GM12878 (cell line): ENCODE results near the gene PRMT7. TPM values are rescaled to one million over a fixed set of nuclear protein-coding genes. Genes with fewer than 3 reads are reported as not detected.

ENCODE experiments used
- ATAC-seq: fragments of 200-7000 bp; cut with Tn5 transposase; 3 replicates; pipeline ENCODE4 v1.9.1; 2020; ENCODE audit warnings: mild to moderate bottlenecking, moderate library complexity
- BruUV-seq: library from RNA; stranded (reverse); fragments of 400-500 nt; replicated peaks from 2 replicates; lab custom pipeline; 2021; lab: Mats Ljungman, UMichigan
- CTCF ChIA-PET: fragments of 300-600 bp; sonication (Branson Sonifier 250); formaldehyde crosslinking; extraction: SDS; loops from one replicate; lab custom pipeline; 2021; ENCODE audit warnings: inconsistent platforms; lab: Yijun Ruan, JAX
- POLR2A ChIA-PET: fragments of 350-600 bp; formaldehyde crosslinking; extraction: SDS; loops from one replicate; lab custom pipeline; 2021; ENCODE audit warnings: inconsistent platforms; lab: Charles Lee
- RAD21 ChIA-PET: fragments of 300-600 bp; sonication (Branson Sonifier 250); formaldehyde crosslinking; loops from one replicate; lab custom pipeline; 2023; ENCODE audit warnings: antibody characterized with exemption; ENCODE audit not compliant: unreplicated experiment; lab: Charles Lee
- SMC1A ChIA-PET: fragments of 300-600 bp; sonication (Branson Sonifier 250); formaldehyde crosslinking; loops from one replicate; lab custom pipeline; 2023; ENCODE audit not compliant: unreplicated experiment, uncharacterized antibody; lab: Charles Lee
- DNase-seq: peaks from one replicate; pipeline ENCODE4 v3.0.0-alpha.2; 2011; ENCODE audit warnings: low read depth, low spot score
- FAIRE-seq: peaks from 3 replicates; lab custom pipeline; 2011; peaks lifted over from hg19 to GRCh38; lab: Jason Lieb, UNC
- H2AFZ ChIP-seq: 2 replicates; pipeline ENCODE4 v1.6.0; 2011; ENCODE audit warnings: low read depth, low read length, control low read depth; ENCODE audit not compliant: control insufficient read depth
- H3K27ac ChIP-seq: 2 replicates; pipeline ENCODE4 v1.5.1; 2011; ENCODE audit warnings: control low read depth; ENCODE audit not compliant: control insufficient read depth, insufficient read depth
- H3K27me3 ChIP-seq, 2 experiments: replicated peaks in 1 of 2; 2 replicates each; pipeline versions ENCODE4 v1.6.0 to v1.6.1; 2011; ENCODE audit warnings: low read length in 1 of 2; ENCODE audit not compliant: control insufficient read depth in 2 of 2, insufficient read depth in 2 of 2
- H3K36me3 ChIP-seq, 2 experiments: 2 replicates each; pipeline ENCODE4 v1.5.1; 2011; ENCODE audit warnings: low read length in 1 of 2; ENCODE audit not compliant: control insufficient read depth in 2 of 2, insufficient read depth in 2 of 2
- H3K4me1 ChIP-seq: 2 replicates; pipeline ENCODE4 v1.6.1; 2011; ENCODE audit warnings: mild to moderate bottlenecking, low read length, moderate library complexity, mixed read lengths; ENCODE audit not compliant: control insufficient read depth, insufficient read depth
- H3K4me2 ChIP-seq: 2 replicates; pipeline ENCODE4 v1.6.0; 2011; ENCODE audit warnings: control low read depth; ENCODE audit not compliant: control insufficient read depth, insufficient read depth
- H3K4me3 ChIP-seq: fragments of 200-600 bp; sonication (generic); 2 replicates; pipeline ENCODE4 v1.5.1; 2016
- H3K79me2 ChIP-seq: 2 replicates; pipeline ENCODE4 v1.6.0; 2011; ENCODE audit warnings: low read length; ENCODE audit not compliant: control insufficient read depth, insufficient read depth
- H3K9ac ChIP-seq: 2 replicates; pipeline ENCODE4 v1.8.0; 2011; ENCODE audit warnings: low read length, control low read depth, mixed read lengths; ENCODE audit not compliant: control insufficient read depth, insufficient read depth
- H3K9me3 ChIP-seq: replicated peaks from 3 replicates; pipeline ENCODE4 v1.5.1; 2011; ENCODE audit warnings: mild to moderate bottlenecking, low read length; ENCODE audit not compliant: control insufficient read depth, insufficient read depth
- H4K20me1 ChIP-seq: 2 replicates; pipeline ENCODE4 v1.6.0; 2011; ENCODE audit not compliant: control insufficient read depth, insufficient read depth
- BCL11A ChIP-seq: IDR thresholded peaks from 2 replicates; pipeline ENCODE4 v1.6.1; 2011; ENCODE audit warnings: low read depth, low read length
- PML ChIP-seq: IDR thresholded peaks from 2 replicates; pipeline ENCODE4 v1.6.1; 2012; ENCODE audit warnings: low read length, inconsistent platforms
- WGBS: methylation state at CpG from one replicate; pipeline ENCODE4 v1.1.6; 2016; ENCODE audit warnings: low lambda C conversion rate; ENCODE audit not compliant: insufficient replicate concordance, insufficient coverage; ENCODE audit errors: missing lambda C conversion rate; 5-methylcytosine and 5-hydroxymethylcytosine counted together
- in situ Hi-C: fragments of 300-500 bp; cut with MboI; formaldehyde crosslinking; loops from 9 replicates; pipeline ENCODE4 v1.14.3; 2018; ENCODE audit warnings: mixed read lengths
- intact Hi-C: fragments of 100-400 bp; cut with micrococcal nuclease; formaldehyde crosslinking; loops from one replicate; pipeline ENCODE4 v1.14.2; 2022; ENCODE audit not compliant: unreplicated experiment
- polyA plus RNA-seq, 11 experiments: library from polyadenylated mRNA; depleted of rRNA in 4 of 11; unstranded in 6 of 11; stranded (reverse) in 5 of 11; fragments of >200 nt; fragmentation: Nextera tagmentation in 4 of 11; fragmentation: Illumina TruSeq in 1 of 11; extraction: Ambion mirVana in 4 of 11; extraction: Trizol in 1 of 11; gene quantifications; 1 replicate in 1 of 11; 2 replicates in 10 of 11; pipeline versions ENCODE4 v1.2.1 to v1.2.3, GENCODE V29; 2011 to 2016; ENCODE audit warnings: inconsistent platforms in 2 of 11, missing spikeins in 2 of 11, low read depth in 1 of 11
- total RNA-seq, 4 experiments: library from RNA; depleted of rRNA in 3 of 4; stranded (reverse); fragments of >200 nt in 3 of 4; fragmentation: Illumina TruSeq in 1 of 4; extraction: Trizol in 1 of 4; gene quantifications; 2 replicates each; pipeline versions ENCODE4 v1.2.1 to v1.2.3, GENCODE V29; 2013 to 2021
- TF ChIP-seq, protein P1 (sequence below): fragments of 450-650 bp; IDR thresholded peaks from 2 replicates; pipeline ENCODE4 v1.6.1; 2018; ENCODE audit warnings: mild to moderate bottlenecking, low read depth, moderate library complexity; ENCODE audit not compliant: partially characterized antibody
- TF ChIP-seq, protein P2 (sequence below): fragments of 450-650 bp; IDR thresholded peaks from 2 replicates; pipeline ENCODE4 v1.6.1; 2017; ENCODE audit warnings: mild to moderate bottlenecking, moderate library complexity
- TF ChIP-seq, protein P3 (sequence below): IDR thresholded peaks from 2 replicates; pipeline ENCODE4 v1.6.1; 2011; ENCODE audit warnings: borderline replicate concordance, low read depth, mild to moderate bottlenecking, moderate library complexity, mixed read lengths, low read length; ENCODE audit not compliant: insufficient read depth; ENCODE audit errors: extremely low read length

PRMT7 gene
- total and polyA plus RNA-seq, 10 of the 15 experiments (the other 5 are each of a cell fraction or from before 2014, with no cell fraction given): 5.1 to 56.1 (median 42.0) TPM

DNA sequence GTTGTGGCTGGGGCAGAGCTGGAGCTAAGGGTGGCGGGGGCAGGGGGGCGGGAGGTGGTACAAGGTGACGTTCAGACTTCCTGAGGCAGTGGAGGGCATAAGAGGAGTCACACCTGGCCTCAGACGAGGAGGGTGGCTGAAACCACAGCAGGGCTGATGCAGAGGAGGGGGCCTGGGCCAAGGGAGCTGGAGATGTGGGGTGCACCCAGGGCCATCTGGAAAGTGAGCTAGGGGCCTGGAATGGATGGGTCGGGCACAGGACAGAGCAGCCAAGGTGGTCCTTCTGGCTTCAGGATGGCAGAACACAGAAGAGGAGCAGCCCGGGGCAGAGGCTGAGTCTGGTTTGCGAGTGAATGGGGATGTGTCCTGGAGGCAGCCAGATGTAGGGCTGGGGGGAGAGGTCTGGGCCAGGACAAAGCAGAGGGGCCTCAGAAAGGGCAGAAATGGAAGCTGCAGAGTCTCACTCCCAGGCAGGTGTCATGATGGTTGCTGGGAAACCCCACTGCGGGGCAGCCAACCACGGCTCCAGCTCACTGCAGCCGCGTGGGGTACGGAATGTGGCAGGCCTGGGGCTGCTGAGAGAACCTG is 57.6 kb downstream of the PRMT7 start (continued):
- TF ChIP-seq, protein P1, sequence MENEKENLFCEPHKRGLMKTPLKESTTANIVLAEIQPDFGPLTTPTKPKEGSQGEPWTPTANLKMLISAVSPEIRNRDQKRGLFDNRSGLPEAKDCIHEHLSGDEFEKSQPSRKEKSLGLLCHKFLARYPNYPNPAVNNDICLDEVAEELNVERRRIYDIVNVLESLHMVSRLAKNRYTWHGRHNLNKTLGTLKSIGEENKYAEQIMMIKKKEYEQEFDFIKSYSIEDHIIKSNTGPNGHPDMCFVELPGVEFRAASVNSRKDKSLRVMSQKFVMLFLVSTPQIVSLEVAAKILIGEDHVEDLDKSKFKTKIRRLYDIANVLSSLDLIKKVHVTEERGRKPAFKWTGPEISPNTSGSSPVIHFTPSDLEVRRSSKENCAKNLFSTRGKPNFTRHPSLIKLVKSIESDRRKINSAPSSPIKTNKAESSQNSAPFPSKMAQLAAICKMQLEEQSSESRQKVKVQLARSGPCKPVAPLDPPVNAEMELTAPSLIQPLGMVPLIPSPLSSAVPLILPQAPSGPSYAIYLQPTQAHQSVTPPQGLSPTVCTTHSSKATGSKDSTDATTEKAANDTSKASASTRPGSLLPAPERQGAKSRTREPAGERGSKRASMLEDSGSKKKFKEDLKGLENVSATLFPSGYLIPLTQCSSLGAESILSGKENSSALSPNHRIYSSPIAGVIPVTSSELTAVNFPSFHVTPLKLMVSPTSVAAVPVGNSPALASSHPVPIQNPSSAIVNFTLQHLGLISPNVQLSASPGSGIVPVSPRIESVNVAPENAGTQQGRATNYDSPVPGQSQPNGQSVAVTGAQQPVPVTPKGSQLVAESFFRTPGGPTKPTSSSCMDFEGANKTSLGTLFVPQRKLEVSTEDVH: no peak
- TF ChIP-seq BCL11A: 0 out of 2 replicates have a peak, but pooled peaks have one; percentile 11
- TF ChIP-seq PML: no peak

DNA sequence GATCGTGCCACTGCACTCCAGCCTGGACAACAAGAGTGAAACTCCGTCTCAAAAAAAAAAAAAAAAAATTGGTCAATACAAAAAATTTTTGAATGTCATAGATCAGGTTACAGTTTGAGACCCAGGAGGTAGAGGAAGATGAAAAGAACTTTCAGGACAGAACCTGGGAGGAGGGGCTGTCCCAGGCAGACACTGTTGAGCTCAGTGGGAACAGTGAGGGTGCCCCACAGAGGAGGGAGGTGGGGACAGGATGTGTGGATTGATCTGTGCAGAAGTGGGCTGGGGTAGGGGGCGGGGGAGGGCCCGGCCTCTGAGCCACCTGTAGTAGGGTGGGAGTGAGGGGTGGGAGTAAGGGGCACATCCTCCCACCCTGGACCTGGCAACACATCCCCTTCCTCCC is 58.3 kb downstream of the PRMT7 start:
- ChIA-PET RAD21 (interaction anchor here (0.5 to 2.1 kb wide), 17 partner anchors 13 to 152 kb away, joined by 3 to 7 read pairs (median 4); partner anchors contain the start of genes SLC7A6 and SMPD3), SMC1A (interaction anchor here (1.0 to 2.3 kb wide), 8 partner anchors 9 to 140 kb away, joined by 3 to 8 read pairs (median 4); partner anchors contain the start of gene SMPD3), CTCF (interaction anchor here (0.8 to 9.1 kb wide), 14 partner anchors 9 to 152 kb away, joined by 3 to 77 read pairs (median 5); partner anchors contain the start of gene SLC7A6), POLR2A (interaction anchor here (0.6 to 1.1 kb wide), 6 partner anchors 26 to 400 kb away, joined by 3 to 6 read pairs (median 4); no protein-coding TSS in a partner anchor)
- H3K79me2 ChIP-seq: no peaks in the 10 kb centered on the region
- FAIRE-seq: no peak
- H3K4me1 ChIP-seq: peaks cover 42% of the 10 kb centered on the region
- H3K9ac ChIP-seq: no peak overlapping the region
- H2AFZ ChIP-seq: no peak overlapping the region
- intact Hi-C loops: loop anchor here (1.0 to 5.0 kb wide), 2 partner anchors 13 to 78 kb away; partner anchors contain the start of gene SMPD3
- no peaks in the 10 kb centered on the region for H3K36me3 ChIP-seq
- no TSS peak for BruUV-seq
- H4K20me1 ChIP-seq: no peaks in the 10 kb centered on the region
- in situ Hi-C loops: no loop called here
- no peaks in the 10 kb centered on the region; a peak in 1 of 4 replicates for H3K27me3 ChIP-seq
- H3K27ac ChIP-seq: peak overlapping the region; percentile 38; the same call in 1 of the 2 replicates
- peak overlapping the region; percentile 14; the same call in 1 of the 2 replicates for H3K4me3 ChIP-seq
- no peak for DNase-seq
- TF ChIP-seq, protein P2, sequence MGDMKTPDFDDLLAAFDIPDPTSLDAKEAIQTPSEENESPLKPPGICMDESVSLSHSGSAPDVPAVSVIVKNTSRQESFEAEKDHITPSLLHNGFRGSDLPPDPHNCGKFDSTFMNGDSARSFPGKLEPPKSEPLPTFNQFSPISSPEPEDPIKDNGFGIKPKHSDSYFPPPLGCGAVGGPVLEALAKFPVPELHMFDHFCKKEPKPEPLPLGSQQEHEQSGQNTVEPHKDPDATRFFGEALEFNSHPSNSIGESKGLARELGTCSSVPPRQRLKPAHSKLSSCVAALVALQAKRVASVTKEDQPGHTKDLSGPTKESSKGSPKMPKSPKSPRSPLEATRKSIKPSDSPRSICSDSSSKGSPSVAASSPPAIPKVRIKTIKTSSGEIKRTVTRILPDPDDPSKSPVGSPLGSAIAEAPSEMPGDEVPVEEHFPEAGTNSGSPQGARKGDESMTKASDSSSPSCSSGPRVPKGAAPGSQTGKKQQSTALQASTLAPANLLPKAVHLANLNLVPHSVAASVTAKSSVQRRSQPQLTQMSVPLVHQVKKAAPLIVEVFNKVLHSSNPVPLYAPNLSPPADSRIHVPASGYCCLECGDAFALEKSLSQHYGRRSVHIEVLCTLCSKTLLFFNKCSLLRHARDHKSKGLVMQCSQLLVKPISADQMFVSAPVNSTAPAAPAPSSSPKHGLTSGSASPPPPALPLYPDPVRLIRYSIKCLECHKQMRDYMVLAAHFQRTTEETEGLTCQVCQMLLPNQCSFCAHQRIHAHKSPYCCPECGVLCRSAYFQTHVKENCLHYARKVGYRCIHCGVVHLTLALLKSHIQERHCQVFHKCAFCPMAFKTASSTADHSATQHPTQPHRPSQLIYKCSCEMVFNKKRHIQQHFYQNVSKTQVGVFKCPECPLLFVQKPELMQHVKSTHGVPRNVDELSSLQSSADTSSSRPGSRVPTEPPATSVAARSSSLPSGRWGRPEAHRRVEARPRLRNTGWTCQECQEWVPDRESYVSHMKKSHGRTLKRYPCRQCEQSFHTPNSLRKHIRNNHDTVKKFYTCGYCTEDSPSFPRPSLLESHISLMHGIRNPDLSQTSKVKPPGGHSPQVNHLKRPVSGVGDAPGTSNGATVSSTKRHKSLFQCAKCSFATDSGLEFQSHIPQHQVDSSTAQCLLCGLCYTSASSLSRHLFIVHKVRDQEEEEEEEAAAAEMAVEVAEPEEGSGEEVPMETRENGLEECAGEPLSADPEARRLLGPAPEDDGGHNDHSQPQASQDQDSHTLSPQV: no peak
- TF ChIP-seq, protein P3, sequence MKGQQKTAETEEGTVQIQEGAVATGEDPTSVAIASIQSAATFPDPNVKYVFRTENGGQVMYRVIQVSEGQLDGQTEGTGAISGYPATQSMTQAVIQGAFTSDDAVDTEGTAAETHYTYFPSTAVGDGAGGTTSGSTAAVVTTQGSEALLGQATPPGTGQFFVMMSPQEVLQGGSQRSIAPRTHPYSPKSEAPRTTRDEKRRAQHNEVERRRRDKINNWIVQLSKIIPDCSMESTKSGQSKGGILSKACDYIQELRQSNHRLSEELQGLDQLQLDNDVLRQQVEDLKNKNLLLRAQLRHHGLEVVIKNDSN: no peak
- 0% methylated on average over 1 of the region's 4 CpGs for WGBS
- no peaks in the 10 kb centered on the region for H3K9me3 ChIP-seq
- ATAC-seq: peak; percentile 41
- peak overlapping the region; percentile 86 for H3K4me2 ChIP-seq
